HTR-8/SVneo (cell line): ENCODE data around the gene MRGPRG.

Experiments used
- DNase-seq: peaks from one replicate; pipeline ENCODE4 v3.0.0; 2011; ENCODE audit warnings: low spot score, mixed read lengths; ENCODE audit not compliant: insufficient read length
- FAIRE-seq: peaks from 2 replicates; lab custom pipeline; 2011; peaks lifted over from hg19 to GRCh38; lab: Jason Lieb, UNC

Gene MRGPRG

GRCh38 chr11:3197044-3197695 lies 21.4 kb downstream of the MRGPRG start:
- DNase-seq (no peak), FAIRE-seq (no peak)

GRCh38 chr11:3196161-3197043 lies 22.2 kb downstream of the MRGPRG start:
- no peak for FAIRE-seq
- no peak for DNase-seq

GRCh38 chr11:3195251-3196160 lies 23.1 kb downstream of the MRGPRG start:
- DNase-seq (no peak), FAIRE-seq (no peak)

GRCh38 chr11:3194016-3194816 lies 24.4 kb downstream of the MRGPRG start:
- DNase-seq: no peak
- FAIRE-seq: no peak

GRCh38 chr11:3193373-3194015 lies 25.1 kb downstream of the MRGPRG start:
- no peak for FAIRE-seq
- no peak for DNase-seq

- FAIRE-seq (no peak), DNase-seq (no peak)
Observed at GRCh38 chr11:3192511-3193372, 25.9 kb downstream of the MRGPRG start.

- DNase-seq: no peak
- no peak for FAIRE-seq
Observed at GRCh38 chr11:3191586-3192324, 26.9 kb downstream of the MRGPRG start.

GRCh38 chr11:3190600-3190999 lies 28.0 kb downstream of the MRGPRG start:
- DNase-seq (no peak), FAIRE-seq (no peak)

- no peak for FAIRE-seq
Observed at GRCh38 chr11:3189886-3190583, 28.6 kb downstream of the MRGPRG start.

GRCh38 chr11:3189196-3189843 lies 29.3 kb downstream of the MRGPRG start:
- no peak for DNase-seq
- FAIRE-seq: no peak

More at GRCh38 chr11:3189886-3190583, 28.6 kb downstream of the MRGPRG start:
- DNase-seq: no peak

- no peak for DNase-seq
- FAIRE-seq: no peak
Observed at GRCh38 chr11:3188496-3189195, 30.0 kb downstream of the MRGPRG start.

GRCh38 chr11:3186166-3186953 lies 32.3 kb downstream of the MRGPRG start:
- no peak for DNase-seq
- no peak for FAIRE-seq

- FAIRE-seq (no peak), DNase-seq (no peak)
Observed at GRCh38 chr11:3184732-3185347, 33.8 kb downstream of the MRGPRG start.

GRCh38 chr11:3183523-3183922 lies 35.1 kb downstream of the MRGPRG start:
- no peak for DNase-seq
- FAIRE-seq: no peak

GRCh38 chr11:3182462-3182852 lies 36.2 kb downstream of the MRGPRG start:
- DNase-seq: no peak
- no peak for FAIRE-seq
